Measurements from ENCODE around the gene POLD3. TPM values are rescaled to one million over a fixed set of nuclear protein-coding genes. Genes with fewer than 3 reads are reported as not detected.

Gene POLD3
- total RNA-seq, 4 donors from 2014 or later: 9.1 to 18.7 (median 12.4) TPM

DNA sequence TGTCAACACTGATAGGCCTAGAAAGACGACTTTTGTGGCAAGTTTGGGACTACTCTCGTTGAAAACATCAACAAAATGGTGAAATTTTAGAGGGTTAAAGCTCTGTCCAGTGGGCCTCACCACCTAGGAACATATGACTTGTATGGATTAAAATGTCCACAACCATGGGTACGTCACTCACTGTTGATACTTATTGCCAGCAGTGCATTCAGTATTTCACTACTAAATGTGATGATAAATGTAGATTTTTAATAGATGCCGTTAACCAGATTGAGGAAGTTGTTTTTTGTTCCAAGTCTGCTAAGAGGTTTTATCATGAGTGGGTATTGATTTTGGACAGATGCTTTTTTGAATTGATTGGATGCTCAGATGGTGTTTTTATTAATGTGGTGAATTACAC lies 33.7 kb downstream of the POLD3 start:
- H3K27ac ChIP-seq: no peak overlapping the region
- H3K4me1 ChIP-seq: no peaks in the 10 kb centered on the region
- H3K9me3 ChIP-seq: no peaks in the 10 kb centered on the region
- 43 to 91% methylated on average over 1 to 4 of the region's 4 CpGs for WGBS, 2 donors (ENCODE audit: low coverage in 1 of 2)
- TF ChIP-seq, protein P1, sequence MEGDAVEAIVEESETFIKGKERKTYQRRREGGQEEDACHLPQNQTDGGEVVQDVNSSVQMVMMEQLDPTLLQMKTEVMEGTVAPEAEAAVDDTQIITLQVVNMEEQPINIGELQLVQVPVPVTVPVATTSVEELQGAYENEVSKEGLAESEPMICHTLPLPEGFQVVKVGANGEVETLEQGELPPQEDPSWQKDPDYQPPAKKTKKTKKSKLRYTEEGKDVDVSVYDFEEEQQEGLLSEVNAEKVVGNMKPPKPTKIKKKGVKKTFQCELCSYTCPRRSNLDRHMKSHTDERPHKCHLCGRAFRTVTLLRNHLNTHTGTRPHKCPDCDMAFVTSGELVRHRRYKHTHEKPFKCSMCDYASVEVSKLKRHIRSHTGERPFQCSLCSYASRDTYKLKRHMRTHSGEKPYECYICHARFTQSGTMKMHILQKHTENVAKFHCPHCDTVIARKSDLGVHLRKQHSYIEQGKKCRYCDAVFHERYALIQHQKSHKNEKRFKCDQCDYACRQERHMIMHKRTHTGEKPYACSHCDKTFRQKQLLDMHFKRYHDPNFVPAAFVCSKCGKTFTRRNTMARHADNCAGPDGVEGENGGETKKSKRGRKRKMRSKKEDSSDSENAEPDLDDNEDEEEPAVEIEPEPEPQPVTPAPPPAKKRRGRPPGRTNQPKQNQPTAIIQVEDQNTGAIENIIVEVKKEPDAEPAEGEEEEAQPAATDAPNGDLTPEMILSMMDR (IDR thresholded peaks at IDR 0.05): no peak
- TF ChIP-seq EP300 (IDR thresholded peaks at IDR 0.05): no peak
- no peak for TF ChIP-seq POLR2A (IDR thresholded peaks at IDR 0.05)
- no peak for TF ChIP-seq POLR2AphosphoS5 (IDR thresholded peaks at IDR 0.05)
- ATAC-seq: no peak
- no peaks in the 10 kb centered on the region for H3K27me3 ChIP-seq
- no peak overlapping the region for H3K4me3 ChIP-seq
- peaks cover 0 to 11% of the 10 kb centered on the region in 2 donors for H3K36me3 ChIP-seq

DNA sequence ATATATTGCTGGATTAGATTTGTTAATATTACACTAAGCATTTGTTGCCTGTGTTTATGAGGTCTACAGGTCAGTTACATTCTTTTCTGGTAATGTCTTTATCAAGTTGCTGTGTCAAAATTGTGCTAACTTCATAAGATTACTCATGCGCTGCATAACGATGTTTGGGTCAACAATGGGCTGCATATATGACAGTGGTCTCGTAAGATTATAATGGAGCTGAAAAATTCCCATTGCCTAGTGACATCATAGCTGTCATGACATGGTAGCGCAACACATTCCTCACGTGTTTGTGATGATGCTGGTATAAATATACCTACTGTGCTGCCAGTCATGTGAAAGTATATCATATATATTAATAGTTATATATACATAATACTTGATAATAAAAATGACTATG lies 34.2 kb downstream of the POLD3 start:
- no peak overlapping the region for H3K4me3 ChIP-seq
- no peaks in the 10 kb centered on the region for H3K9me3 ChIP-seq
- no peak overlapping the region for H3K27ac ChIP-seq
- TF ChIP-seq, protein P1 (IDR thresholded peaks at IDR 0.05): no peak
- no peak for TF ChIP-seq POLR2AphosphoS5 (IDR thresholded peaks at IDR 0.05)
- no peak for TF ChIP-seq POLR2A (IDR thresholded peaks at IDR 0.05)
- TF ChIP-seq EP300 (IDR thresholded peaks at IDR 0.05): no peak
- H3K27me3 ChIP-seq: no peaks in the 10 kb centered on the region
- no peak for ATAC-seq
- peaks cover 0 to 8% of the 10 kb centered on the region in 2 donors for H3K36me3 ChIP-seq
- H3K4me1 ChIP-seq: peaks cover 0 to 1% (median 0%) of the 10 kb centered on the region in 3 donors
- WGBS, 2 donors (ENCODE audit: low coverage in 1 of 2): 92 to 93% methylated on average over 5 of the region's 5 CpGs

DNA sequence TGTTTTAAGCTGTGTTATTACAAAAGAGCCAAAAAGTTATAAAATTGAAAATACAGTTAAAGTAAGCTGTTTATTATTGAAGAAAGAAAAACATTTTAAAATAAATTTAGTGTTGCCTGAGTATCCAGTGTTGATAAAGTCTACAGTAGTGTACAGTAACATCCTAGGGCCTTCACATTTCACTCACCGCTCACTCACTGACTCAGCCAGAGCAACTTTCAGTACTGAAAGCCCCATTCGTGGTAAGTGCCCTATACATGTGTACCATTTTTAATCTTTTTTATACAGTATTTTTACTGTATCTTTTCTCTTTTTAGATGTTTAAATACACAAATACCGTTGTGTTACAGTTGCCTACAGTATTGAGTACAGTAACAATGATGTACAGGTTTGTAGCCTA lies 35.0 kb downstream of the POLD3 start:
- H3K9me3 ChIP-seq: no peaks in the 10 kb centered on the region
- no peaks in the 10 kb centered on the region for H3K27me3 ChIP-seq
- H3K4me1 ChIP-seq: peaks cover 0 to 9% (median 0%) of the 10 kb centered on the region in 3 donors
- no peak for ATAC-seq
- 91 to 97% methylated on average over 3 of the region's 3 CpGs for WGBS, 2 donors (ENCODE audit: low coverage in 1 of 2)
- H3K27ac ChIP-seq: no peak overlapping the region
- peaks cover 0 to 8% of the 10 kb centered on the region in 2 donors for H3K36me3 ChIP-seq
- TF ChIP-seq POLR2AphosphoS5 (IDR thresholded peaks at IDR 0.05): no peak
- TF ChIP-seq, protein P1 (IDR thresholded peaks at IDR 0.05): no peak
- no peak for TF ChIP-seq EP300 (IDR thresholded peaks at IDR 0.05)
- TF ChIP-seq POLR2A (IDR thresholded peaks at IDR 0.05): no peak
- no peak overlapping the region for H3K4me3 ChIP-seq

DNA sequence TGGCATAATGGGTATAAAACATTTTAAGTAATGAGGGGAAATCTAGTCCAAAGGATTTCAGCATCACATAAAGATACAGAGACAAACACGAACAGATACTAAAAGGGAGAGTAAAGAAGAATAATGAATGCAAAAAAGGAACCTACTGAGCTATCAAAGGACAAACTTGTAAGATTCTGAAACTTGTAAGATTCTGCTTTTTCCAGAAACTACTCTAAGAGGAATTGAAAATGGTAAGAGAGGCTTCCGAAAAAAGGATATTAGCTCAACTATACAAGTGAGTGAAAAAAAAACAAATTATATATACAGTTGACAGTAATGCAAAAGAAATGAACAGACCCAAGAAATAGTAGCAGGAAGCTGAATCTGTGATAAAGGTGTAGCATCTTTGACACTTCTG lies 37.7 kb downstream of the POLD3 start:
- H3K36me3 ChIP-seq: peaks cover 0 to 14% of the 10 kb centered on the region in 2 donors
- no peak overlapping the region for H3K4me3 ChIP-seq
- peaks cover 0 to 34% (median 2%) of the 10 kb centered on the region in 3 donors for H3K4me1 ChIP-seq
- H3K27ac ChIP-seq: no peak overlapping the region
- 40 to 90% methylated on average over 1 to 2 of the region's 2 CpGs for WGBS, 2 donors (ENCODE audit: low coverage in 1 of 2)
- no peak for ATAC-seq
- H3K27me3 ChIP-seq: no peaks in the 10 kb centered on the region
- TF ChIP-seq POLR2A (IDR thresholded peaks at IDR 0.05): no peak
- H3K9me3 ChIP-seq: no peaks in the 10 kb centered on the region

DNA sequence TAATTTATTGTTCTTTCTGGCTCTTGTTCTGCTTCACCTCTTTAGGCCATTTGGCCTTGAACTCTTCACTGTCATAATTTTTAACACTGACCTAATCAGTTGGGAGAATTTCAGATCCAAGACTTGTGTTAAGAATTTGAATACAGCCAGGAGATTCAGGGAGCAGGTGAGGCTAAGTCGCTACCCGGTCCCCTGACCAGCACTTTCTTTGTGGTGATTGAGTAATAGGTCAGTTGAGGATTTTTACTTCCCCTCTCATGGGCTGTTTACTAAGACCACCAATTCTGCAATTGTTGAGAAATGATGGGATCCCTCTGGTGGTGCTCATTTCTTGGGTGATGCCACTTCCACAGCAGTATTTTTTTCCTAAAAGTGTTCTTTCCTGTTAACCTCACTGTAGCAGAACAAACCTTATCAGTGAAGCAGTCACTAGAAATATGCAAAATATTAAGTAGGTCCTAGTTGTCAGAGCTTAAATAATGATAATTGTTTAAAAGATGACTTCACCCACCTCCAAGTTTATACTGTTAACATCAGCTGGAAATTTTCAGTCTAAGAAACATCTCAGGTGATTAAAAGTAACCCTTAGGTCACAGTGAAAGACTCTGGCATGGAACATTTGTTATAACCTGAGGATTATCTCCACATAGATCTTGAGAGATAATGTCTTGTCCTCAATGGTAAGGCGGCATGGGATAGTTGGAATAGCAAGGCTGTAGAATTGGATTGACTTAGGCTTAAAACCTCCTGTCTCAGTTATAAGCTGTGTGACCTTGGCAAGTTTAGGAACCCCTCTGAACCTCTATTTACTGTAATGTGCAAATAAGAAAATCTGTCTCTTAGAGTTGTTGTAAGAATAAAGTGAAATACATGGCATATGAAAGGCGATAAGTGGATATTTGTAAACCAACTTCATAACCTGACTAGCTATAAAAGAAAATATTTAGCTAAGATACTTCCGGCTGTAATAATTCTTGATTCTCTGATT lies 41.3 kb downstream of the POLD3 start:
- Histone ChIP-seq H3K27me3 (no peaks in the 10 kb centered on the region), H3K4me1 (peaks cover 0 to 65% (median 10%) of the 10 kb centered on the region in 3 donors), H3K27ac (peak overlapping the region in 2 of 4 donors; percentile 63 to 70), H3K36me3 (peaks cover 0 to 29% of the 10 kb centered on the region in 2 donors), H3K9me3 (no peaks in the 10 kb centered on the region), H3K4me3 (no peak overlapping the region)
- no peak for TF ChIP-seq EP300 (IDR thresholded peaks at IDR 0.05)
- TF ChIP-seq, protein P1 (IDR thresholded peaks at IDR 0.05): no peak
- TF ChIP-seq POLR2A (IDR thresholded peaks at IDR 0.05): no peak
- TF ChIP-seq POLR2AphosphoS5 (IDR thresholded peaks at IDR 0.05): no peak
- ATAC-seq: no peak
- WGBS, 2 donors (ENCODE audit: low coverage in 1 of 2): 80 to 87% methylated on average over 4 to 5 of the region's 5 CpGs

All from gastroesophageal sphincter (tissue), 4 donors.